Measurements from ENCODE around the gene TRIM15.
"Not testable (repeated sequence)": the region's sequence is repeated elsewhere in the genome, so short reads cannot be mapped to it uniquely, and the experiment has no call there.

Gene TRIM15

GRCh38 chr6:30200551-30201281, 37.4 kb downstream of the TRIM15 start:
- no peak for DNase-seq

GRCh38 chr6:30202366-30202765, 39.0 kb downstream of the TRIM15 start:
- DNase-seq = no peak

GRCh38 chr6:30204116-30204515, 40.8 kb downstream of the TRIM15 start:
- DNase-seq = no peak

GRCh38 chr6:30206152-30206551, 42.8 kb downstream of the TRIM15 start:
- no peak for DNase-seq

- DNase-seq = no peak
Observed at GRCh38 chr6:30206799-30207618, 43.7 kb downstream of the TRIM15 start.

GRCh38 chr6:30207619-30208295, 44.4 kb downstream of the TRIM15 start:
- no peak for DNase-seq

GRCh38 chr6:30211306-30211705, 48.0 kb downstream of the TRIM15 start:
- DNase-seq = no peak

GRCh38 chr6:30211899-30212298, 48.6 kb downstream of the TRIM15 start:
- no peak for DNase-seq

- DNase-seq = peak; percentile 95
Observed at GRCh38 chr6:30212865-30213666, 49.7 kb downstream of the TRIM15 start, which contains the start of gene TRIM26. Gene TRIM26 (minus strand): TSS chr6:30213406. CDS start chr6:30199103, 14,303 bp downstream.

- DNase-seq = no peak
Observed at GRCh38 chr6:30213667-30213956, 50.3 kb downstream of the TRIM15 start.

- peak; percentile 80 for DNase-seq
Observed at GRCh38 chr6:30213957-30214656, 50.8 kb downstream of the TRIM15 start.

GRCh38 chr6:30214657-30214982, 51.3 kb downstream of the TRIM15 start:
- DNase-seq = no peak

GRCh38 chr6:30216096-30216495, 52.8 kb downstream of the TRIM15 start:
- no peak for DNase-seq

- DNase-seq = peak; percentile 62
Observed at GRCh38 chr6:30219244-30219643, 55.9 kb downstream of the TRIM15 start.

- not testable (repeated sequence) for DNase-seq
Observed at GRCh38 chr6:30221395-30221794, 58.0 kb downstream of the TRIM15 start.

GRCh38 chr6:30221956-30222355, 58.6 kb downstream of the TRIM15 start:
- not testable (repeated sequence) for DNase-seq
